GM18951 (cell line): ENCODE data around the gene ERBB2.
"Not testable (repeated sequence)": the region's sequence is repeated elsewhere in the genome, so short reads cannot be mapped to it uniquely, and the experiment has no call there.

ENCODE experiments used
- POLR2A ChIP-seq: IDR thresholded peaks from 4 replicates; pipeline ENCODE4 v1.6.1; 2011; ENCODE audit warnings: mild to moderate bottlenecking; ENCODE audit not compliant: insufficient read length, insufficient read depth; ENCODE audit errors: extremely low read depth
- in situ Hi-C: fragments of 300-500 bp; cut with MboI; formaldehyde crosslinking; loops from one replicate; pipeline ENCODE4 v1.12.0; 2022; ENCODE audit warnings: low sequenced_read_pairs, mixed read lengths, inconsistent platforms; ENCODE audit not compliant: unreplicated experiment

ERBB2 gene

GRCh38 chr17:39761861-39762496, 62.1 kb downstream of the ERBB2 start:
- in situ Hi-C loops, result no loop called here
- TF ChIP-seq POLR2A, result no peak

GRCh38 chr17:39763051-39763820, 63.4 kb downstream of the ERBB2 start:
- no peak for TF ChIP-seq POLR2A
- in situ Hi-C loops, result no loop called here

- in situ Hi-C loops, result not testable (repeated sequence)
Measured at GRCh38 chr17:39764171-39764570, 64.3 kb downstream of the ERBB2 start.

GRCh38 chr17:39765175-39765574, 65.3 kb downstream of the ERBB2 start:
- no peak for TF ChIP-seq POLR2A
- in situ Hi-C loops, result loop anchor here (5.0 kb wide), 1 partner anchor 97 kb away; the partner anchor contains the start of gene IKZF3

- no peak for TF ChIP-seq POLR2A
- in situ Hi-C loops, result loop anchor here (5.0 kb wide), 1 partner anchor 97 kb away; the partner anchor contains the start of gene IKZF3
Measured at GRCh38 chr17:39765766-39766165, 65.9 kb downstream of the ERBB2 start.

- no peak for TF ChIP-seq POLR2A
- in situ Hi-C loops, result loop anchor here (5.0 kb wide), 1 partner anchor 95 kb away; the partner anchor contains the start of gene IKZF3
Measured at GRCh38 chr17:39767147-39767546, 67.3 kb downstream of the ERBB2 start.

- TF ChIP-seq POLR2A, result peak; percentile 5
- in situ Hi-C loops, result loop anchor here (5.0 kb wide), 1 partner anchor 92 kb away; the partner anchor contains the start of gene IKZF3
Measured at GRCh38 chr17:39769974-39770587, 70.2 kb downstream of the ERBB2 start.

GRCh38 chr17:39772415-39772814, 72.6 kb downstream of the ERBB2 start:
- in situ Hi-C loops, result no loop called here
- TF ChIP-seq POLR2A, result no peak

GRCh38 chr17:39772987-39773934, 73.4 kb downstream of the ERBB2 start:
- in situ Hi-C loops, result no loop called here
- TF ChIP-seq POLR2A, result no peak

- TF ChIP-seq POLR2A, result no peak
- in situ Hi-C loops, result no loop called here
Measured at GRCh38 chr17:39774047-39774446, 74.2 kb downstream of the ERBB2 start.

- in situ Hi-C loops, result no loop called here
- no peak for TF ChIP-seq POLR2A
Measured at GRCh38 chr17:39775031-39775430, 75.2 kb downstream of the ERBB2 start.

- in situ Hi-C loops, result no loop called here
- TF ChIP-seq POLR2A, result no peak
Measured at GRCh38 chr17:39776252-39776651, 76.4 kb downstream of the ERBB2 start.
